ENCODE results near the gene AAGAB. TPM values are rescaled to one million over a fixed set of nuclear protein-coding genes. Genes with fewer than 3 reads are reported as not detected.

AAGAB gene
- total RNA-seq, 1 experiment from 2014 or later, result 34.9 TPM

DNA sequence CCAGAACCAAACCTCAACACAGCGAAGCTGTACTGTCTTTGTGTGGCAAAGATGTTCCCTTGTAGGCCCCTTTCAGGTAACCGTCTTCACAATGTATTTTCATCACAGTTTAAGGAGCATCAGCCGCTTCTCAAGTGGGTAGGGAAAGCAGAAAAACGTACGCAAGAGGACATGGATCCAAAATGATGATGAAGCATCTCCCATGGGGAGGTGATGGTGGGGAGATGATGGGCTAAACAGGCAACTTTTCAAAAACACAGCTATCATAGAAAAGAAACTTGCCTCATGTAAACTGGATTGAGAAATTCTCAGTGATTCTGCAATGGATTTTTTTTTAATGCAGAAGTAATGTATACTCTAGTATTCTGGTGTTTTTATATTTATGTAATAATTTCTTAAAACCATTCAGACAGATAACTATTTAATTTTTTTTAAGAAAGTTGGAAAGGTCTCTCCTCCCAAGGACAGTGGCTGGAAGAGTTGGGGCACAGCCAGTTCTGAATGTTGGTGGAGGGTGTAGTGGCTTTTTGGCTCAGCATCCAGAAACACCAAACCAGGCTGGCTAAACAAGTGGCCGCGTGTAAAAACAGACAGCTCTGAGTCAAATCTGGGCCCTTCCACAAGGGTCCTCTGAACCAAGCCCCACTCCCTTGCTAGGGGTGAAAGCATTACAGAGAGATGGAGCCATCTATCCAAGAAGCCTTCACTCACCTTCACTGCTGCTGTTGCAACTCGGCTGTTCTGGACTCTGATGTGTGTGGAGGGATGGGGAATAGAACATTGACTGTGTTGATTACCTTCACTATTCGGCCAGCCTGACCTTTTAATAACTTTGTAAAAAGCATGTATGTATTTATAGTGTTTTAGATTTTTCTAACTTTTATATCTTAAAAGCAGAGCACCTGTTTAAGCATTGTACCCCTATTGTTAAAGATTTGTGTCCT, 60.0 kb downstream of the AAGAB start:
- in situ Hi-C loops (cut with HindIII; ENCODE audit: low pct_unique_long_range_greater_than_20kb, low sequenced_read_pairs), result no loop called here
- DNase-seq (ENCODE audit: low read depth), result no peak

DNA sequence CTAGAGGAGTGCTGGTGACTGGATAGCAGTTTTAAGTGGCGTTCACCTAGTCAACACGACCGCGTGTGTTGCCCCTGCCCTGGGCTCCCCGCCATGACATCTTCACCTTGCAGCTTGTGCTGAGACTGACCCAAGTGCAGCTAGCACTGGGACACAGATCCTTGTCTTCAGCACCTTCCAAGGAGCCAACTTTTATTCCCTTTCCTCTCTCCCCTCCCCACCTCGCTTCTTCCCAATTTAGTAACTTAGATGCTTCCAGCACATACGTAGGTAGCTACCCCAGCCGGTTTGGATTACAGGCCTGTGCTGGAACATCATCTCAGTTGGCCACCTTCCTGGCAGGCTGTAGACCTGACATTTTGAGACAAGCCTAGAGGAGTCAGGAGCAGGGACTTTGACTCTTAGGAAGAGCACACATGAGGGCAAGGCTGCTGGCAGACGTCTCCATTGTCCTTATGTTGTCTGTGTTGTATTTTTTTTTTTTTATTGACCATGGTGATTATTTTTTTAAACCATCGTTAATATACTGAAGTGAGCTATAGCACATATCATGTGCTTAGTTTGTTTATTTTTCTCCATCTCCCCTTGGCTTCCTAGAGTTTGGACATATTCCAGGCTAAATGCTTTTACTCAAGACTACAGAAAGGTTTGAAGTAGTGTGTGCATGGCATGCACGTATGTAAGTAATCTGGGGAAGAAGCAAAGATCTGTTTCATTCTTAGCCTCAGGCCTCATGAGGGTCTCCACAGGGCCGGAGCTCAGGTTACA, 61.1 kb downstream of the AAGAB start:
- DNase-seq (ENCODE audit: low read depth), result no peak
- in situ Hi-C loops (cut with HindIII; ENCODE audit: low pct_unique_long_range_greater_than_20kb, low sequenced_read_pairs), result no loop called here

DNA sequence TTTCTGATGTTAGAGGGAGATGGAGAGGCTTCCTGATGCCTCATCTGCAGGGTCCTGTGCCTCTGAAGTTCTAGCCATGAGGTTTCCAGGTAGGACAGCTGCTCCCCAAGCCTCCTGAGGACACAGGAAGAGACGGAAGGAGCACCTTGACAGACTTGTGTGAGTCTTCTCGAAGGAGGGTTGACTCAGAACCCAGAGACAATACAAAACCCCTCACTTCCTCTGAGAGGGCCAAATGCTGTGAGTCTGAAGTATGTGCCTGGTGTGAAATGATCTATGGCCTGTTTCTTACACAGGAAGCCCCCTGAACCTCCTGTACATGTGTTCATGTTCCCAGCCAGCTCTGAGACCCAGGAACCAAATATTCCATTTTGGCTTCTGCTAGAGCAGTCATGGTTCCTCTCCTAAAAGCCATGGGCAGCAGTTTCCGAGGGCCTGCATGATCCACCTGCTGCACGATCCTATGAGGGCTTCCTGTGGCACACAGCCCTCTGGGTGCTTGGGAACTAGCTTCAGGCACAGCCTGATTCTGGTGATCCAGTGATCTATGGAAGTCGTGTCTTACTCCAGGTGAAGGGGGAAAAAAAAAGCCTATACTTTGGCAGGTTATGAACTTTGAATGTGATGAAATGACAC, 62.2 kb downstream of the AAGAB start:
- DNase-seq (ENCODE audit: low read depth), result no peak
- in situ Hi-C loops (cut with HindIII; ENCODE audit: low pct_unique_long_range_greater_than_20kb, low sequenced_read_pairs), result no loop called here

DNA sequence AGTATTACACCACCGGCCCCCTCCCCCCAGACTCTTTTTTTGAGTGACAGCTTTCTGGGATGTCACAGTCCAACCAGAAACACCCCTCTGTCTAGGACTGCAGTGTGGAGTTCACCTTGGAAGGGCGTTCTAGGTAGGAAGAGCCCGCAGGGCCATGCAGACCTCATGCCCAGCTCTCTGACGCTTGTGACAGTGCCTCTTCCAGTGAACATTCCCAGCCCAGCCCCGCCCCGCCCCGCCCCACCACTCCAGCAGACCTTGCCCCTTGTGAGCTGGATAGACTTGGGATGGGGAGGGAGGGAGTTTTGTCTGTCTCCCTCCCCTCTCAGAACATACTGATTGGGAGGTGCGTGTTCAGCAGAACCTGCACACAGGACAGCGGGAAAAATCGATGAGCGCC, 63.6 kb downstream of the AAGAB start:
- in situ Hi-C loops (cut with HindIII; ENCODE audit: low pct_unique_long_range_greater_than_20kb, low sequenced_read_pairs), result no loop called here
- DNase-seq (ENCODE audit: low read depth), result no peak

DNA sequence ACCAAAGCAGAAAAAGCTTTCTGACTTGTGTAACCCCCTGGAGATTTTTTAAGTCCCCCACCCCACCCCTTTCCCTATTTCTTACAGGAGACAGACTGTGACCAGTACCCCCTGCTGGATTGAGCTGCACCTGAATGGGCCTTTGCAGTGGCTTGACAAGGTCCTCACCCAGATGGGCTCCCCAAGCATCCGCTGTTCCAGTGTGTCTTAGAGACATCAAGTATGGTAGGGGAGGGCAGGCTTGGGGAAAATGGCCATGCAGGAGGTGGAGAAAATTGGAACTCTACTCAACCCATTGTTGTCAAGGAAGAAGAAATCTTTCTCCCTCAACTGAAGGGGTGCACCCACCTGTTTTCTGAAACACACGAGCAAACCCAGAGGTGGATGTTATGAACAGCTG, 64.1 kb downstream of the AAGAB start:
- in situ Hi-C loops (cut with HindIII; ENCODE audit: low pct_unique_long_range_greater_than_20kb, low sequenced_read_pairs), result no loop called here
- DNase-seq (ENCODE audit: low read depth), result no peak

DNA sequence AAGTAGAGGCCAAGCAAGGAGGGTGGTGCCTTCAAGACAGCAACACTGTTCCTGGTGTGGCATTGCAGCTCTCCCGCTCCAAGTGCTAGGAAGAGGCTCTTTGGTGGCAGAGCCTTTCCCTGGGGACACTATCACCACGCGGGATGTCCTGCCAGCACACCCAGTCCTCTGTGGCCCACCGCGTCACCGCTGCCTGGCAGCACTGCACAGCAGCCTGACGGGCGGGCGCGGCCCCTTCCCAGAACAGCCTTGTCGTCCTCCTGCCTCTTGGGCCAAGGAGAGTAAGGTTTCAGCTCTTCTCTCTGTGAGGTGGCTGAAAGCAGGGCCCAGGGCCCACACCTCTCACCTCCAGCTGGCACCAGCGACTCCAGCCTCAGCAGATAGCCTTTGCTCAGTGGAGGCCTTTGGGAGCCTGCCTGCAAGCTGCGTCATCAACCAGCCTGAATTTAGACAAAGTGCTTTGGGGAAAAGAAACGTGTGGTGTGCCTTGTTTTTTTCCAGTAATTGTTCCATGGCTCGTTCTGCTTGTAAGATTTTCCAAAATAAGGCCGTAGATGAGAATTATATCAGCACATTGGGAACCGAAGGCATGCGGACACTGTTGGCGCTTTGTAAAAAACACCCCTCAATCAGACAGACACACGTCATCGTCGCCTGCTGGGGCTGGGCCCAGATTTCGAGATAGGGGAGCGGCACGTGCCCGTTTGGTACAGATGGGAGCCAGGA, 65.0 kb downstream of the AAGAB start:
- in situ Hi-C loops (cut with HindIII; ENCODE audit: low pct_unique_long_range_greater_than_20kb, low sequenced_read_pairs), result no loop called here
- DNase-seq (ENCODE audit: low read depth), result no peak

DNA sequence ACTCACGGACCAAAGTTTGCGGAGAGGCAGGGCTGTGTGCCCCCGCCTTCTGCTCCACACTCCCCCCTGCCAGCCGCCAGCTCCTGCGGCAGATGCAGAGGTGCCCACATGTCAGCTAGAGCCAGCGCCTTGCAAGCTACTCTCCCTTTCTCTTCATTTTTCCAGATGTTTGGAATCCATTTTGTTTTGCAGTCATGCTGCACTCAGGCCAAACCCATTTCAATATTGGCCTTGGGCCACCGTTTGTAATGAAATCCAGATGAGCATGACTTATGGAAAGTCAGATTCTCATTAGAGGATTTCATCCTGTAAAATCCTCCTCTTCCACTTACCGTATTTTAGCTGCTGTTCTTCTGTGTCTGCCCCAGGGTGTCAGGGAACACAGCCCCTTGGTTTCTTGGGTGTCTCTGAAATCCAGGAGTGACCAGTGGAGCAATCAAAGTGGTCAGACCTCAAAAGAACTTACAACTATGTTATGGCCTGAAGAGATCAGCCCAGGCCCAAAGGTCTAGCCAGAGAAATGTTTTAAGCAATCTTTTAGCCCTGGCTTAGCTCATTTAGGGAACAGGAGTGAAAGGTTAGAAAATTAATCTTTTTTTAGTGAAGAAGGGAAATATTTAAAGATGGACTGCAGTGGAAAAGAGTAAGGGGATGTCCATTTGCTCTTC, 65.8 kb downstream of the AAGAB start:
- no peak for DNase-seq (ENCODE audit: low read depth)
- in situ Hi-C loops (cut with HindIII; ENCODE audit: low pct_unique_long_range_greater_than_20kb, low sequenced_read_pairs), result no loop called here

DNA sequence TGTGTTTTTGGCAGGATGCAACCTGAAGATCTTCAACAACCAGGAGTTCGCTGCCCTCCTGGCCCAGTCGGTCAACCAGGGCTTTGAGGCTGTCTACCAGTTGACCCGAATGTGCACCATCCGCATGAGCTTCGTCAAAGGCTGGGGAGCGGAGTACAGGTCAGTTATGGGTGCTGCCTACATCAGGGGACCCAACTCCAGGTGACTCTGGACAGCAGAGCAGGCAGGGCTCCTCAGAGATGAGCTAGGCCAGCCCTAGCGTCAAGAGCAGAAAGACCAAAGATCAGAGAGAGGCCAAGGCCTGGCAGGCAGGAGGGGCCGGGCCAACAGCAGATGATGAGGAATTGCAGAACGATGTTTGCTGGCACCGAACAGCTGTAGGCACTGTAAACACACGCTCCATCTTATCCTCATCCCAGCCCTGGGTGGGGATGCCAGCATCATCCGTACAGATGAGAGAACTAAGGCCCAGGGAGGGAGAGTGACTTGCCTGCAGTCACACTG, 67.1 kb downstream of the AAGAB start:
- DNase-seq (ENCODE audit: low read depth), result no peak
- in situ Hi-C loops (cut with HindIII; ENCODE audit: low pct_unique_long_range_greater_than_20kb, low sequenced_read_pairs), result no loop called here

DNA sequence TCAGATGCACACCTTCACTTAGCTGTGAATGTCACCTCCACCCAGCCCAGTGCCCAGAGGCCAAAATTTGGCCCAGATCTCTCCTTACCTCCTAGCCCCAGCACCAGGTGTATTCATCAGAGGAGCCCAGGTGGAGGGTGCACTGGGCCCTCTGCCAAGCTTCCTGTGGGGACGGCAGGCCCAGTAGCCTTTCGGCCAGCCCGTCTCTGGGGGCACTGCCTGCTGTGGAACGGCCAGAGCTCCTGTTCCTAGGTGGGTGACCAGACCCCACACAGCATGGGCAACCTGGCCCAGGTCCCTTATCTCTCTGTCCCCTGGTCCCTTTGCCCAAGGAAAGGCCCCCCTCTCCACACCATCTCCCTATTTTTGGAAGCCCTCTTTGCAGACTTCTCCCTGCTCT, 67.8 kb downstream of the AAGAB start:
- in situ Hi-C loops (cut with HindIII; ENCODE audit: low pct_unique_long_range_greater_than_20kb, low sequenced_read_pairs), result no loop called here

DNA sequence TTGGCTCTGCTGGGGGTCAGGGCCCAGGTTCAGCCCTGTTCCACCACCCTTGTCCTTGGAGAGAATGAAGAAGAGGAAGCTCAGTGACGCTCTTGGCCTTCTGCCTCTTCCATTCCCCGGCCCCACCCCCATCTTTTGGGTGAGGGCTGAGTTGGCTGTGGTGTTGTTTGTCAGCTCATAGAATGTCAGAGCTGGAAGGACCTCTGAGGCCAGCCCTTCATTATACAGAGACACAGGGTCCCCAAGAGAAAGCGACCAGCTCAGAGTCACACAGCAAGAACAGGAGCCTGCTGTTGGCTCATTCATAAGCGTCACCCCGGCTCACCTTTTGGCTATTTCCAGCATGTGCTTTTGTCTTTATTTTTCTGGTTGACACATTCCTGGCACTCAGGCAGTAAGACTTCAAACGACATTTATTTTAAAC, 68.2 kb downstream of the AAGAB start:
- no peak for DNase-seq (ENCODE audit: low read depth)
- in situ Hi-C loops (cut with HindIII; ENCODE audit: low pct_unique_long_range_greater_than_20kb, low sequenced_read_pairs), result no loop called here

More for the DNA sequence above, 67.8 kb downstream of the AAGAB start:
- no peak for DNase-seq (ENCODE audit: low read depth)

DNA sequence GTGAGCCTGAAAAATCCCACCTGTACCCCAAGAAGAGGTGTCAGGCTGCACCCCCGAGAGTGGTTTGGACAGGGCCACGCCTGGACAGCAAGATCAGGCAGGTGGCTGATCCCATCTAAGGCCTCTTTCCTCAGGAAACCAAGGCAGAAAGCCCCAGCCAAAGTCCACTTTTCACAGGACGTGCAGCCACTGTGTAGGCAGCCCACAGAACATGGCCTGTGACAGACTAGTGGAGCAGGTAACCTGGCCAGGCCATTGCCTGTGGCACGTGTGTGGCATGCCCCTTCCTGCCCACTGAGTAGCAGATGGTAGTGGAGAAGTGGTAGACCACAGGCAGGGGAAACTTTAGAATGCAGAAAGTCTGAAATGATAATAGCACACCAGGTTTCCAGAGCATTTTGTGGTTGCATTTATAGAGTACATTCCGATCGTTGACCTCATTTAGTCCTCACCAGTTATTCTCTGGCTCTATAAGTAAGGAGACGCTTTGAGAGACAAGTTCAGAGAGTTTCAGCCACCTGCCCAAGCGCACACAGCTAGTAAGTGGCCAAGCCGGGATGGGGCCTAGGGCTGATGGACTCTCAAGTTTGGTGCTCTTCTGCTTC, 68.7 kb downstream of the AAGAB start:
- DNase-seq (ENCODE audit: low read depth), result no peak
- in situ Hi-C loops (cut with HindIII; ENCODE audit: low pct_unique_long_range_greater_than_20kb, low sequenced_read_pairs), result no loop called here

DNA sequence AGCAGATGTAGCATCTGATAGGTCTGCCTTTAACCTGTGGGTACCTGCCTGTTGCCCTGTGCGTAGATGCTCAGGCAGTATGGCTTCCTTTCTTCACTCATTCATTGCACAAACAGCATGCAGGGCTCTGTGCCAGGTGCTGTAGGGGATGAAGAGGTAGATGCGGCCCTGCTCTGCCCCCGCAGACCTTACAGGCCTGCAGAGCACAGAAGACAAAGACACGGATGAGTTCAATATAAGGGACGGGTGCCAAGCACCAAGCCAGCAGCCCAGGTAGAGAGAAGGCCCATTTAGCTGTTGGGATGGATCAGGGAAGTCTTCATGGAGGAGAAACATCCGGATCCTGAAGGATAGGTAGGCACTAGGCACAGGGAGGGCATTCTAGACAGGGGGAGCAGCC, 69.4 kb downstream of the AAGAB start:
- in situ Hi-C loops (cut with HindIII; ENCODE audit: low pct_unique_long_range_greater_than_20kb, low sequenced_read_pairs), result no loop called here
- DNase-seq (ENCODE audit: low read depth), result no peak

DNA sequence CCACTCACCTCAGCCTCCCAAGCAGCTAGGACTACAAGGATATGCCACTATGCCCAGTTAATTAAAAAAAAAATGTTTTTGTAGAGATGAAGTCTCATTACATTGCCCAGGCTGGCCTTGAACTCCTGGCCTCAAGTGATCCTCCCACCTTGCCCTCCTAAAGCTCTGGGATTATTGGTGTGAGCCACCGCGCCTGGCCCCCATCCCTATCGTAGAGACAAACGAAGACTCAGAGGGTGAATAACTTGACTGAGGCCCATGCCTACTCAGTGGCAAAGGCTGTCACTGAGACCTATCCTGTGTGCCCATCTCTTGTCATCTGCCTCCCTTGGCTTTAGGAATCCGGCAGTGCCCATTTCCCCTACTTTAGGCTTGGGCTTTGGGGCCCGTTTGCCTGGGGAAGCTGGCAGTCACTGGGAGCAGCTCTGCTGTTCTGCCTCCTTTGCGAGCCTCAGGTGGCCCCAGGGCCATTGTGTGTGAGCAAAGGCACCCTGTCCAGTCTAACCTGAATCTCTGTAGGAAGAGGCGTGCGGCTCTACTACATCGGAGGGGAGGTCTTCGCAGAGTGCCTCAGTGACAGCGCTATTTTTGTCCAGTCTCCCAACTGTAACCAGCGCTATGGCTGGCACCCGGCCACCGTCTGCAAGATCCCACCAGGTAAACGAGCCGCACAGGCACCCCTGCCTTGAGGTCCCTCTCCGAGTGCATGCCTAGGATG, 70.1 kb downstream of the AAGAB start:
- DNase-seq (ENCODE audit: low read depth), result no peak
- in situ Hi-C loops (cut with HindIII; ENCODE audit: low pct_unique_long_range_greater_than_20kb, low sequenced_read_pairs), result no loop called here

DNA sequence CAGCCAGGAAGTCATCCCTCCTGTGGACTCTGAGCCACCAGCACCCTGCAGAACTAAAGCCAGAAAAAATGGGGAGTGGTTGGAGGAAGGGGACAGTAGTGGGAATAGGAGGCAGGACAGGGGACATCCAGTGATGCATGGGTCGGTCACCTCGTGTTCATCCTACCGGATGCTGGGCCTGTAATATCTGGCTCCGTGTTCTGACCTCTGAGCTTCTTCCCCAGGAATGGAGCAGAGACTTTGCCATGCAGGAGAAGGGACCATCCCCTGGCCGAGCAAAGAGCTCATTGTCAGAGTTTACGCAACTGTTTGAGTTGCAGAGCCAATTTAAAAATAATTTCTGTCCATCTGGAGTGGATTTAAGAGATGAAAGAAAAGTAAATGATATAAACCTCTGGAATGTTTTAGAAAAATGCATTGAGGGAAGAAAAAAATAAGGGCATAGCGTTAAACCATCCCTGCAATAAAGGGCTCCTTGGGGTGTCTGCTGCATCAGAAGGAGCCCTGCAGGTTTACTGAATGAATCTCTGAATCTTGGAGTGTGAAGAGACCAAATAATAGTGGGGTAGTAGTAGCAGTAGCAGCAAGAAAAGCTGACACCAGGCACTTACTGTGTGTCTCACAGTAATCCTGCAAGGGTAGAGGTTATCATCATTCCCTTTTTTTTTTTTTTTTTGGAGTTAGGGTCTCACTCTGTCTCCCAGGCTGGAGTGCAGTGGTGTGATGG, 70.9 kb downstream of the AAGAB start:
- no peak for DNase-seq (ENCODE audit: low read depth)
- in situ Hi-C loops (cut with HindIII; ENCODE audit: low pct_unique_long_range_greater_than_20kb, low sequenced_read_pairs), result no loop called here

DNA sequence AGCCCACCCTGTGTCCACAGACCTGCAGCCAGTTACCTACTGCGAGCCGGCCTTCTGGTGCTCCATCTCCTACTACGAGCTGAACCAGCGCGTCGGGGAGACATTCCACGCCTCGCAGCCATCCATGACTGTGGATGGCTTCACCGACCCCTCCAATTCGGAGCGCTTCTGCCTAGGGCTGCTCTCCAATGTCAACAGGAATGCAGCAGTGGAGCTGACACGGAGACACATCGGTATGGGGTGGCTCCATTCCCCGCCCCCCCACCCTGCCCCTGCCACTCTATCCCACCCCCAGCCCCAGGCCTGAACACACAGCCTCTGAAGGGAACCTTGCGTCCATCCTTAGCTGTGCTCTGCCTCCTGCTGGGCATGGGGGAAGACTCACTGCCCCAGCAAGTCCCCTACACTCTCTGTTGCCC, 73.2 kb downstream of the AAGAB start:
- no peak for DNase-seq (ENCODE audit: low read depth)

DNA sequence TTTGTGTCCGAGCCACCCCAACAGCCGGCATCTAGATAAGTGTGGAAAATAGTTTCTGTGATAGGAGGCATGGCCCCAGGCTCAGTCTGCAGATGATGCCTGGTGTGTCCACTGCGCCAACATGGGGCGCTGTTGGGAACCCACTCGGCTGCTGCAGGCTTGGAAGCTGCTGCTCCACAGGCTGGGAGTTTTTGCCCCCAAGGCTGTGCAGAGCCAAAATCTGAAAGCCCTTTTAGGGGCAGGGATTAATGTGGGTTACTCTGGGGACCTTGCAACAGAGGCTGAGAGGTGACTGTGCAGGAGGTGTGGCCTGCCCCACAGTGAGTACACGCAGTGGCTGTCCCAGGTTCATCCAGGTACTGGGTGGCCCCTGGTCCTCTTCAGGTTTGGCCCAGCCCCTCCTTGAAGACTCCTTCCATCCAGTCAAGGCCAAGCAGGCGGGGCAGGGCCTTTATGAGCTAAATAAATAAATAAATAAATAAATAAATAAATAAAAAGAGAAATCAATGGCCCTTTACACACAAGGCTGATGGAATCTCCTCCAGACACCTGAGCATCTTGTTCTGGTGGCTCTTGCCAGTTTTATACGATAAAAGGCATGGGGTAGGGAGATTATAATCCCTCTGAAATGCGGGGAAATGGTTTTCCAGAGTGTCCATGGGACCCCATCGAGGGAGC, 73.8 kb downstream of the AAGAB start:
- in situ Hi-C loops (cut with HindIII; ENCODE audit: low pct_unique_long_range_greater_than_20kb, low sequenced_read_pairs), result no loop called here
- DNase-seq (ENCODE audit: low read depth), result no peak

More for the DNA sequence above, 73.2 kb downstream of the AAGAB start:
- in situ Hi-C loops (cut with HindIII; ENCODE audit: low pct_unique_long_range_greater_than_20kb, low sequenced_read_pairs), result no loop called here
